Activated T-cell treated with anti-CD3 and anti-CD28 coated beads, Interleukin-2, amount 50 U/mL, for 72 hours (primary cell): ENCODE results near the gene RORC. TPM values are rescaled to one million over a fixed set of nuclear protein-coding genes. Genes with fewer than 3 reads are reported as not detected.
"Not testable (repeated sequence)": the region's sequence is repeated elsewhere in the genome, so short reads cannot be mapped to it uniquely, and the experiment has no call there.

Source experiments
- ATAC-seq, 2 donors: fragments of 150-1000 bp; cut with Tn5 transposase; replicated peaks in 1 of 2; 2 replicates each; pipeline ENCODE4 v1.10.0; 2021; ENCODE audit warnings: moderate library complexity in 2 of 2, mild to moderate bottlenecking in 1 of 2
- DNase-seq, 2 donors: peaks; one replicate each; pipeline ENCODE4 v3.0.0; 2021 to 2022; ENCODE audit warnings: mixed read lengths in 1 of 2
- H3K27ac Mint-ChIP-seq: one replicate; pipeline ENCODE4 v1.8.0; 2022; ENCODE audit warnings: mild to moderate bottlenecking, moderate library complexity, mixed read lengths
- H3K27me3 Mint-ChIP-seq: one replicate; pipeline ENCODE4 v1.8.0; 2022; ENCODE audit warnings: low read depth, mixed read lengths
- H3K36me3 Mint-ChIP-seq, 2 donors: one replicate each; pipeline ENCODE4 v1.8.0; 2022; ENCODE audit warnings: mixed read lengths in 2 of 2, mild to moderate bottlenecking in 1 of 2; ENCODE audit not compliant: insufficient read depth in 2 of 2
- H3K4me1 Mint-ChIP-seq: one replicate; pipeline ENCODE4 v1.8.0; 2022; ENCODE audit warnings: low read depth, mixed read lengths
- H3K4me3 Mint-ChIP-seq, 2 donors: one replicate each; pipeline ENCODE4 v1.8.0; 2022; ENCODE audit warnings: mild to moderate bottlenecking in 2 of 2, mixed read lengths in 2 of 2, moderate library complexity in 2 of 2
- H3K9me3 Mint-ChIP-seq, 2 donors: one replicate each; pipeline ENCODE4 v1.8.0; 2022; ENCODE audit warnings: mixed read lengths in 2 of 2
- total RNA-seq, 2 donors: library from RNA; stranded (reverse); gene quantifications; one replicate each; pipeline ENCODE4 v1.2.3, GENCODE V29; 2022

Gene RORC
- total RNA-seq, 2 donors from 2014 or later = 1.8 to 10.3 TPM

- Mint-ChIP-seq H3K4me1 (peaks cover 8% of the 10 kb centered on the region), H3K27ac (no peak overlapping the region), H3K36me3 (no peaks in the 10 kb centered on the region), H3K9me3 (no peaks in the 10 kb centered on the region), H3K4me3 (no peak overlapping the region), H3K27me3 (no peaks in the 10 kb centered on the region)
- no peak for DNase-seq
- ATAC-seq = no peak
Observed at GRCh38 chr1:151858030-151858746, 26.6 kb upstream of the RORC start.

- no peaks in the 10 kb centered on the region for H3K9me3 Mint-ChIP-seq
- H3K36me3 Mint-ChIP-seq = peaks cover 0 to 2% of the 10 kb centered on the region in 2 donors
- H3K27ac Mint-ChIP-seq = no peak overlapping the region
- peaks cover 8% of the 10 kb centered on the region for H3K4me1 Mint-ChIP-seq
- DNase-seq (no peak), ATAC-seq (no peak)
- no peak overlapping the region for H3K4me3 Mint-ChIP-seq
- no peaks in the 10 kb centered on the region for H3K27me3 Mint-ChIP-seq
Observed at GRCh38 chr1:151855933-151856332, 24.3 kb upstream of the RORC start.

- ATAC-seq, H3K9me3 Mint-ChIP-seq, H3K27me3 Mint-ChIP-seq, H3K4me3 Mint-ChIP-seq, DNase-seq, H3K27ac Mint-ChIP-seq, H3K4me1 Mint-ChIP-seq, H3K36me3 Mint-ChIP-seq: not testable (repeated sequence)
Observed at GRCh38 chr1:151855516-151855915, 23.9 kb upstream of the RORC start.

GRCh38 chr1:151854658-151855057 is 23.1 kb upstream of the RORC start:
- no peaks in the 10 kb centered on the region for H3K9me3 Mint-ChIP-seq
- no peaks in the 10 kb centered on the region for H3K27me3 Mint-ChIP-seq
- no peak overlapping the region for H3K27ac Mint-ChIP-seq
- ATAC-seq (no peak), DNase-seq (no peak)
- H3K4me3 Mint-ChIP-seq = no peak overlapping the region
- peaks cover 2 to 6% of the 10 kb centered on the region in 2 donors for H3K36me3 Mint-ChIP-seq
- H3K4me1 Mint-ChIP-seq = peaks cover 6% of the 10 kb centered on the region

GRCh38 chr1:151853411-151853943 is 21.9 kb upstream of the RORC start, which contains the start of gene THEM5:
THEM5 (minus strand) TSS chr1:151853712; CDS start chr1:151853565, 147 bp downstream.
- Mint-ChIP-seq H3K4me1 (peaks cover 13% of the 10 kb centered on the region), H3K27ac (no peak within 1 kb of the TSS), H3K27me3 (no peaks in the 10 kb centered on the region), H3K36me3 (peaks cover 5 to 9% of the 10 kb centered on the region in 2 donors), H3K9me3 (no peaks in the 10 kb centered on the region), H3K4me3 (no peak within 1 kb of the TSS)
- no peak for DNase-seq
- ATAC-seq = no peak

- H3K27ac Mint-ChIP-seq = no peak overlapping the region
- DNase-seq (no peak), ATAC-seq (no peak)
- H3K4me1 Mint-ChIP-seq = peaks cover 21% of the 10 kb centered on the region
- peaks cover 5 to 9% of the 10 kb centered on the region in 2 donors for H3K36me3 Mint-ChIP-seq
- no peak overlapping the region for H3K4me3 Mint-ChIP-seq
- no peaks in the 10 kb centered on the region for H3K9me3 Mint-ChIP-seq
- H3K27me3 Mint-ChIP-seq = no peaks in the 10 kb centered on the region
Observed at GRCh38 chr1:151852733-151853132, 21.1 kb upstream of the RORC start.

- no peaks in the 10 kb centered on the region for H3K27me3 Mint-ChIP-seq
- H3K4me3 Mint-ChIP-seq = no peak overlapping the region
- H3K36me3 Mint-ChIP-seq = peaks cover 5 to 9% of the 10 kb centered on the region in 2 donors
- no peak overlapping the region for H3K27ac Mint-ChIP-seq
- DNase-seq = no peak
- H3K9me3 Mint-ChIP-seq = no peaks in the 10 kb centered on the region
- ATAC-seq = no peak
- peaks cover 24% of the 10 kb centered on the region for H3K4me1 Mint-ChIP-seq
Observed at GRCh38 chr1:151851886-151852285, 20.3 kb upstream of the RORC start.

GRCh38 chr1:151849871-151850270 is 18.3 kb upstream of the RORC start:
- H3K4me1 Mint-ChIP-seq = peaks cover 38% of the 10 kb centered on the region
- ATAC-seq = no peak
- no peaks in the 10 kb centered on the region for H3K27me3 Mint-ChIP-seq
- no peak for DNase-seq
- H3K27ac Mint-ChIP-seq = peak overlapping the region; percentile 93
- H3K36me3 Mint-ChIP-seq = peaks cover 9 to 14% of the 10 kb centered on the region in 2 donors
- H3K9me3 Mint-ChIP-seq = no peaks in the 10 kb centered on the region
- H3K4me3 Mint-ChIP-seq = peak overlapping the region; percentile 14 to 74

GRCh38 chr1:151849126-151849525 is 17.5 kb upstream of the RORC start:
- Mint-ChIP-seq H3K27ac (peak overlapping the region; percentile 93), H3K4me1 (peaks cover 38% of the 10 kb centered on the region), H3K27me3 (no peaks in the 10 kb centered on the region), H3K9me3 (no peaks in the 10 kb centered on the region), H3K4me3 (peak overlapping the region; percentile 71 to 74), H3K36me3 (peaks cover 9 to 16% of the 10 kb centered on the region in 2 donors)
- no peak for DNase-seq
- no peak for ATAC-seq

GRCh38 chr1:151847867-151848596 is 16.4 kb upstream of the RORC start:
- ATAC-seq = peak; percentile 8
- Mint-ChIP-seq H3K27ac (peak overlapping the region; percentile 93), H3K36me3 (peaks cover 9 to 16% of the 10 kb centered on the region in 2 donors), H3K9me3 (no peaks in the 10 kb centered on the region), H3K4me3 (peak overlapping the region; percentile 71 to 74), H3K4me1 (peaks cover 38% of the 10 kb centered on the region), H3K27me3 (no peaks in the 10 kb centered on the region)
- no peak for DNase-seq

GRCh38 chr1:151846686-151847237 is 15.2 kb upstream of the RORC start:
- peak in 1 of 2 donors; percentile 39 for DNase-seq
- peak; percentile 31 to 38 for ATAC-seq
- H3K36me3 Mint-ChIP-seq = peaks cover 9 to 17% of the 10 kb centered on the region in 2 donors
- H3K27ac Mint-ChIP-seq = peak overlapping the region; percentile 88
- H3K4me1 Mint-ChIP-seq = peaks cover 38% of the 10 kb centered on the region
- H3K4me3 Mint-ChIP-seq = peak overlapping the region; percentile 63 to 65
- no peaks in the 10 kb centered on the region for H3K9me3 Mint-ChIP-seq
- no peaks in the 10 kb centered on the region for H3K27me3 Mint-ChIP-seq

GRCh38 chr1:151846062-151846568 is 14.5 kb upstream of the RORC start:
- ATAC-seq (peak; percentile 78 to 83), DNase-seq (peak; percentile 60 to 67)
- Mint-ChIP-seq H3K9me3 (no peaks in the 10 kb centered on the region), H3K4me3 (peak overlapping the region; percentile 63 to 65), H3K27ac (peak overlapping the region; percentile 88), H3K36me3 (peaks cover 9 to 17% of the 10 kb centered on the region in 2 donors), H3K4me1 (peaks cover 38% of the 10 kb centered on the region), H3K27me3 (no peaks in the 10 kb centered on the region)

- no peak for ATAC-seq
- peaks cover 9 to 12% of the 10 kb centered on the region in 2 donors for H3K36me3 Mint-ChIP-seq
- no peak for DNase-seq
- no peaks in the 10 kb centered on the region for H3K27me3 Mint-ChIP-seq
- no peaks in the 10 kb centered on the region for H3K9me3 Mint-ChIP-seq
- no peak overlapping the region for H3K27ac Mint-ChIP-seq
- H3K4me1 Mint-ChIP-seq = peaks cover 42% of the 10 kb centered on the region
- no peak overlapping the region for H3K4me3 Mint-ChIP-seq
Observed at GRCh38 chr1:151843398-151843797, 11.8 kb upstream of the RORC start.
